ENCODE measurements around the gene AKAP8. TPM values are rescaled to one million over a fixed set of nuclear protein-coding genes. Genes with fewer than 3 reads are reported as not detected.

Gene AKAP8
- 14.6 to 18.0 TPM (median 17.0 TPM) in 5 replicates for total RNA-seq (2022; extraction: Qiagen RNA extraction; ENCODE audit: low read depth)

DNA sequence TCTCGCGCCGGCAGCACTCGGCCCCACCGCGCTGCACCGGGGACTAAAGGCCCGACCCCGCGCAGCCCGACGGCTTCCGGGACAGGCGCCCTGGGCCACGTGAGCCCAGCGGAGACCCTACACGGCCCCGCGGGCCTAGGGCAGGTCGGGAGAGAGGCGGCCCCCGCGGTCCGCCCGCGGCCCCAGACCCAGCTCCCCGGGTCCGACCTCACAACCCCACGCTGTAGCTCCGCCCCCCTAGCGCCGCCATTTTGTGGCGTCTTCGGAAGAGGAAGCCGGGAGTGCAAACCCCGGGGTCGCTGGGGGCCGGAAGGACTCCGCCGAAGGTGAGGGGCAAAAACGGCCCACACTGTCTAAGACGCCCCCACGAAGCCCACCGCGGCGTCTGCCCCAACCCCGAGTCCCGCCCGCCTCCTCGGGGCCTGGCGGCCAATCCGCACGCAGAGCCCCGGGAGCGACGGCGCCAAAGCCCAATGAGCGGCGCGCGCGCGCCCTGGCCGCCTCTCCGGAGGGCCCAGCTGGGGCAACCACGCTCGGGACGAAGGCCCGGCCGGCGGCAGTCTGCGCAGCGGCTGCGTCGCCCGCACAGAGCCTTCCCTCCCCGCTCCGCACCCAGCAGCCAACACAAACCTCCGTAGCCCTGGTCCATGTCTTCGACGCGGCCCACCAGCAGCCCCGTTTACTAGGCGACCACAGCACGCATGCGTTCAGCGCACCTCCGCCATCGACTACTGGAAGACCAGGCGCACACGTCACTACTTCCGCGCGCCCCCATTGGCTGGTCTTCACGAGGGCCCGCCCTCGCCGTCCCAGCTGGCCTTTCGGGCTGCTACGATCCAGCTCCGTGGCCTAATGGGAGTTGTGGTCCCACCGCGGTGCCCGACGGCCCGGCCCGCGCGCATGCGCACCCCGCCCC, at the start of gene AKAP8:
AKAP8 (minus strand) TSS at position 705 of the 916 bp plus-strand sequence; CDS start at position 649, 56 bp downstream.

DNA sequence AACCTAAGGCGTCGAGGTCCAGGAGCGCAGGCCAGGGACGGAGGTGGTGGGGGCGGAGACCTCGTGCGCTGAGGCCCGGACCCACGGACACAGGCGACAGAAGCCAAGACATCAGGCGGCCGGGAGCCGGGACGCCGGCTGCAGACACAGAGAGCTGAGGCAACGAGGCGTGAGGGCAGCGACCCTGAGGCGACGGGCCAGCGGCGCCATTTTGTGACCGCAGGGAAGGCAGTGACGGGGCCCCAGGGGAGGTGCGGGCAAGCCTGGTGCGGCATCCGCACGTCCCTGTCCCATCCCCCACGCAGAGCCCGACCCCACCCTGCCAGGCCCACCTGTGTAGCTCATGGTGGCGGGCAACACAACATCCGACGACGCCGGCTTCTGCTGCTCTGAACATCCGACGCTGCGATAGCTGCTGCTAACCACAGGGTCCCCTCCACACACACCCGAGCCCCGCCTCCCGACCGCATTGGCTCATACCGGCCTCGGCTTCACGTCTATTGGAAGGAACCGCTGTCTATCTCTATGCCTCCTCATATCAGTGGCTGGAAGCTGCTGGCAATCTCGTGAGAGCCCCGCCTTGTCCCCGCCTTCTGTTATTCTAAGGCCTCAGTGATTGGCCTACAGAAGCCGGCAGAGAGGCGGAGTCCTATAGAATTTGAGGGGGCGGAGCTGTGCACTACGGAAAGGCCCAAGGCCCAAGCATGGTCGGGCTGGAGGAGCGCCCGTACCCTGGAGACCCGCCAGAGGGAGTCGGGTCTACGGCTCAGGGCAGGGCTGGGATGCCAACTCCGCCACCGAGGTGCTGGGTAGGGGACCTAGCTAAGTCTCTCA, 39.2 kb upstream of the AKAP8 start, which contains the start of gene AKAP8L:
AKAP8L (minus strand) TSS at position 410 of the 834 bp plus-strand sequence; CDS start at position 345, 65 bp downstream.

DNA sequence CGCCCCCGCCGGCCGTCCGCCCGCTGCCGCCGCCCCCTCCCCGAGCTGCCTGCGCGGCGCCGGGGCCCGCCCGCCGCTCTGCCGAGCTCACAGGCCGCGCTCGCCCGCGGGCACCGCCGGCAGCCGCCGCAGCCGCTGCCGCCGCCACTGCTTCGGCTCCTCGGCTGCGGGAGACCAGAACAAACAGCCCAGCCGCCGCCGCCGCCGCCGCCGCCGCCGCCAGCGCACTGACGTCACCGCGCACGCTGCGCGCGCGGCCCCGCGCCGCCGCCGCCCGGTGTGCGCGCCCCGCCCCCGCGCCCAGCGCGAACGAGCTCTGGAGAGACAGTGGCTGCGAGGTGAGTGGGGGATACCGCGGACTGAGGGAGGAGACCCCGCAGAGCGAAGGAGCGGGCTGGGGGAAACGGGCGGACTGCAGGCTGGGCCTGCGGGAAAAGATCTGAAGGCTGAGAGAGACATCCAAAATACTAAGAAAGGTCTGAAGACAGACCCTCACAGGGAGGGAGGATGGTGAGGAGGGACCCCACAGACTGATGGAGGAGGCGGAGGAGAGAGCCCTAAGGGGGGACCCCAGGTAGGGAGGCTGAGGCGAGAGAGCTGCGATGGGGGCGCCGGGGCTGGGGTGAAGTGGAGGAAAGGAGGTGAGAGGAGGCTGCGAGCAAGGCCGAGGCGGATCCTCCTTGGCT, 47.1 kb downstream of the AKAP8 start, which contains the start of gene BRD4:
BRD4 (minus strand) TSS at position 229 of the 686 bp plus-strand sequence. CDS start 59,440 bp downstream, outside the sequence.

Other genes with a start within 250 kb of the AKAP8 start
- gene NOTCH3, start 178.8 kb downstream of the AKAP8 start, total RNA-seq (2022; extraction: Qiagen RNA extraction; ENCODE audit: low read depth), result 12.5 to 20.8 TPM (median 19.1 TPM) in 5 replicates
- gene EPHX3, start 147.3 kb downstream of the AKAP8 start, total RNA-seq (2022; extraction: Qiagen RNA extraction; ENCODE audit: low read depth), result 0.15 TPM in 1 of 5 replicates, not detected in the others
- gene BRD4, start 47.2 kb downstream of the AKAP8 start, total RNA-seq (2022; extraction: Qiagen RNA extraction; ENCODE audit: low read depth), result 20.8 to 29.3 TPM (median 27.6 TPM) in 5 replicates
- gene AKAP8L, start 39.2 kb upstream of the AKAP8 start, total RNA-seq (2022; extraction: Qiagen RNA extraction; ENCODE audit: low read depth), result 35.5 to 38.0 TPM (median 36.0 TPM) in 5 replicates
- 15.0 to 24.2 TPM (median 21.1 TPM) in 5 replicates for gene WIZ, start 70.2 kb upstream of the AKAP8 start, total RNA-seq (2022; extraction: Qiagen RNA extraction; ENCODE audit: low read depth)
- not detected in 5 replicates for gene RASAL3, start 84.8 kb upstream of the AKAP8 start, total RNA-seq (2022; extraction: Qiagen RNA extraction; ENCODE audit: low read depth)
- not detected in 5 replicates for gene PGLYRP2, start 99.7 kb upstream of the AKAP8 start, total RNA-seq (2022; extraction: Qiagen RNA extraction; ENCODE audit: low read depth)
- 0.08 to 0.18 TPM (median 0.10 TPM) in 4 of 5 replicates, not detected in the other for gene CYP4F22, start 128.7 kb upstream of the AKAP8 start, total RNA-seq (2022; extraction: Qiagen RNA extraction; ENCODE audit: low read depth)
- gene CYP4F8, start 235.4 kb upstream of the AKAP8 start, total RNA-seq (2022; extraction: Qiagen RNA extraction; ENCODE audit: low read depth), result not detected in 5 replicates